CD14-positive monocyte (primary cell): ENCODE data around the gene ARMC8. TPM values are rescaled to one million over a fixed set of nuclear protein-coding genes. Genes with fewer than 3 reads are reported as not detected.

Source experiments
- DNase-seq, 3 donors: peaks; one replicate each; pipeline ENCODE4 v3.0.0-alpha.2; 2011 to 2022
- H2AFZ ChIP-seq: 2 replicates; pipeline ENCODE4 v1.6.0; 2012; ENCODE audit warnings: mild to moderate bottlenecking, low read depth, low read length, inconsistent platforms; ENCODE audit not compliant: insufficient read depth, poor library complexity, severe bottlenecking
- H3K27ac ChIP-seq, 2 donors: 1 replicate in 1 of 2; 2 replicates in 1 of 2; pipeline ENCODE4 v1.5.1; 2012 to 2013; ENCODE audit warnings: low read length in 2 of 2, control low read depth in 1 of 2, inconsistent platforms in 1 of 2, low read depth in 1 of 2, mild to moderate bottlenecking in 1 of 2
- H3K27me3 ChIP-seq, 2 donors: one replicate each; pipeline versions ENCODE4 v1.6.0 to v1.6.1; 2011 to 2013; ENCODE audit warnings: low read length in 2 of 2; ENCODE audit not compliant: control insufficient read depth in 2 of 2, insufficient read depth in 2 of 2
- H3K36me3 ChIP-seq, 2 donors: replicated peaks in 1 of 2; 1 replicate in 1 of 2; 2 replicates in 1 of 2; pipeline versions ENCODE4 v1.5.1 to v1.6.1; 2012 to 2013; ENCODE audit warnings: low read length in 2 of 2, control low read depth in 1 of 2, inconsistent platforms in 1 of 2, mild to moderate bottlenecking in 1 of 2; ENCODE audit not compliant: insufficient read depth in 2 of 2, control insufficient read depth in 1 of 2
- H3K4me1 ChIP-seq, 2 donors: 1 replicate in 1 of 2; 2 replicates in 1 of 2; pipeline versions ENCODE4 v1.5.1 to v1.6.1; 2012 to 2013; ENCODE audit warnings: low read length in 2 of 2, control low read depth in 1 of 2, inconsistent platforms in 1 of 2, mild to moderate bottlenecking in 1 of 2, moderate library complexity in 1 of 2; ENCODE audit not compliant: insufficient read depth in 2 of 2, control insufficient read depth in 1 of 2
- H3K4me2 ChIP-seq: replicated peaks from 2 replicates; pipeline ENCODE3; 2012; ENCODE audit warnings: low read length, moderate library complexity, mild to moderate bottlenecking; ENCODE audit not compliant: poor library complexity, severe bottlenecking; ENCODE audit errors: extremely low read depth
- H3K4me3 ChIP-seq, 3 experiments: fragments of 200-600 bp in 1 of 3; sonication (generic) in 1 of 3; replicated peaks in 1 of 3; 1 replicate in 2 of 3; 2 replicates in 1 of 3; pipeline ENCODE4 v1.5.1; 2011 to 2013; ENCODE audit warnings: low read length in 3 of 3, mild to moderate bottlenecking in 3 of 3, control low read depth in 2 of 3, low read depth in 2 of 3, inconsistent platforms in 1 of 3, moderate library complexity in 1 of 3
- H3K79me2 ChIP-seq: 2 replicates; pipeline ENCODE4 v1.6.0; 2012; ENCODE audit warnings: mild to moderate bottlenecking, control low read depth, inconsistent platforms, low read length, moderate library complexity; ENCODE audit not compliant: insufficient read depth
- H3K9ac ChIP-seq: 2 replicates; pipeline ENCODE4 v1.6.0; 2017; ENCODE audit warnings: low read length, mild to moderate bottlenecking; ENCODE audit not compliant: insufficient read depth, poor library complexity, severe bottlenecking
- H3K9me3 ChIP-seq, 2 donors: replicated peaks in 1 of 2; 1 replicate in 1 of 2; 2 replicates in 1 of 2; pipeline versions ENCODE4 v1.5.1 to v1.6.1; 2012 to 2013; ENCODE audit warnings: low read length in 2 of 2, control low read depth in 1 of 2; ENCODE audit not compliant: control insufficient read depth in 1 of 2, insufficient read depth in 1 of 2
- H4K20me1 ChIP-seq: 2 replicates; pipeline ENCODE4 v1.6.0; 2012; ENCODE audit warnings: mild to moderate bottlenecking, low read length, control low read depth, moderate library complexity; ENCODE audit not compliant: insufficient read depth
- H3K27ac Mint-ChIP-seq, 7 donors: one replicate each; pipeline ENCODE4 v1.8.0; 2020; ENCODE audit warnings: mild to moderate bottlenecking in 7 of 7, mixed read lengths in 7 of 7, moderate library complexity in 6 of 7, inconsistent platforms in 2 of 7
- H3K27me3 Mint-ChIP-seq, 3 donors: one replicate each; pipeline ENCODE4 v1.8.0; 2021 to 2022; ENCODE audit warnings: low read depth in 3 of 3, mild to moderate bottlenecking in 3 of 3, mixed read lengths in 3 of 3, moderate library complexity in 3 of 3, inconsistent platforms in 1 of 3
- H3K36me3 Mint-ChIP-seq, 2 donors: one replicate each; pipeline ENCODE4 v1.8.0; 2020; ENCODE audit warnings: mixed read lengths in 2 of 2, inconsistent platforms in 1 of 2, mild to moderate bottlenecking in 1 of 2
- H3K4me1 Mint-ChIP-seq: one replicate; pipeline ENCODE4 v1.8.0; 2020; ENCODE audit warnings: mild to moderate bottlenecking, mixed read lengths
- H3K4me3 Mint-ChIP-seq, 2 donors: one replicate each; pipeline ENCODE4 v1.8.0; 2020; ENCODE audit warnings: mild to moderate bottlenecking in 2 of 2, mixed read lengths in 2 of 2, moderate library complexity in 1 of 2
- H3K9me3 Mint-ChIP-seq, 7 donors: one replicate each; pipeline ENCODE4 v1.8.0; 2020 to 2022; ENCODE audit warnings: mixed read lengths in 7 of 7, mild to moderate bottlenecking in 6 of 7, moderate library complexity in 6 of 7, inconsistent platforms in 2 of 7
- CTCF ChIP-seq: fragments of 200-600 bp; IDR thresholded peaks from one replicate; pipeline ENCODE4 v1.8.0; 2022; ENCODE audit warnings: antibody characterized with exemption, mild to moderate bottlenecking
- WGBS: methylation state at CpG from one replicate; pipeline ENCODE4 v1.1.5; 2013; ENCODE audit warnings: missing lambda C conversion rate; ENCODE audit not compliant: insufficient coverage; 5-methylcytosine and 5-hydroxymethylcytosine counted together
- intact Hi-C, 2 donors: fragments of 100-400 bp; cut with micrococcal nuclease; formaldehyde crosslinking; loops; one replicate each; pipeline versions ENCODE4 v1.15.0 to v1.15.1; 2023
- polyA plus RNA-seq, 3 donors: library from polyadenylated mRNA; depleted of rRNA in 1 of 3; unstranded in 2 of 3; stranded (reverse) in 1 of 3; fragments of 300-500 nt in 2 of 3; fragments of >200 nt in 1 of 3; fragmentation: Illumina TruSeq in 2 of 3; gene quantifications; 1 replicate in 2 of 3; 2 replicates in 1 of 3; pipeline ENCODE4 v1.2.3, GENCODE V29; 2012 to 2021

ARMC8 gene
- polyA plus RNA-seq, 3 donors = 34.3 to 43.9 (median 42.0) TPM

GRCh38 chr3:138314751-138315150, 127.7 kb downstream of the ARMC8 start:
- Histone ChIP-seq H3K4me2 (no peak overlapping the region), H3K36me3 (no peaks in the 10 kb centered on the region), H3K9me3 (peaks cover 2 to 4% of the 10 kb centered on the region in 2 donors), H3K4me3 (no peak overlapping the region), H3K9ac (no peak overlapping the region), H3K79me2 (no peaks in the 10 kb centered on the region), H3K27me3 (no peaks in the 10 kb centered on the region), H3K27ac (no peak overlapping the region), H3K4me1 (no peaks in the 10 kb centered on the region), H4K20me1 (no peaks in the 10 kb centered on the region), H2AFZ (no peak overlapping the region)
- no peak overlapping the region for H3K4me3 Mint-ChIP-seq
- no peaks in the 10 kb centered on the region for H3K4me1 Mint-ChIP-seq
- peaks cover 6 to 14% (median 12%) of the 10 kb centered on the region in 3 donors for H3K27me3 Mint-ChIP-seq
- no peak for TF ChIP-seq CTCF
- no peak overlapping the region for H3K27ac Mint-ChIP-seq
- no peak for DNase-seq
- intact Hi-C loops = no loop called here
- H3K9me3 Mint-ChIP-seq = peaks cover 3 to 14% (median 10%) of the 10 kb centered on the region in 7 donors
- H3K36me3 Mint-ChIP-seq = no peaks in the 10 kb centered on the region
- WGBS = no CpG with 5 or more reads among the region's 1 CpG

- no peak overlapping the region for H3K4me2 ChIP-seq
- Mint-ChIP-seq H3K27me3 (peaks cover 5 to 11% (median 6%) of the 10 kb centered on the region in 3 donors), H3K9me3 (peaks cover 0 to 5% (median 0%) of the 10 kb centered on the region in 7 donors), H3K4me3 (no peak overlapping the region), H3K27ac (no peak overlapping the region), H3K36me3 (no peaks in the 10 kb centered on the region), H3K4me1 (peaks cover 6% of the 10 kb centered on the region)
- intact Hi-C loops = no loop called here
- DNase-seq = no peak
- WGBS = no CpG with 5 or more reads among the region's 1 CpG
- no peak for TF ChIP-seq CTCF
- H3K9ac ChIP-seq = no peak overlapping the region
- H3K9me3 ChIP-seq = no peaks in the 10 kb centered on the region
- no peaks in the 10 kb centered on the region for H3K36me3 ChIP-seq
- H3K27me3 ChIP-seq = no peaks in the 10 kb centered on the region
- no peak overlapping the region for H2AFZ ChIP-seq
- no peaks in the 10 kb centered on the region for H4K20me1 ChIP-seq
- no peak overlapping the region for H3K27ac ChIP-seq
- no peak overlapping the region for H3K4me3 ChIP-seq
- H3K4me1 ChIP-seq = peaks cover 0 to 4% of the 10 kb centered on the region in 2 donors
- H3K79me2 ChIP-seq = no peaks in the 10 kb centered on the region
These were observed 130.6 kb downstream of the ARMC8 start for GRCh38 chr3:138317687-138318086.
